Brain microvascular endothelial cell (primary cell): ENCODE data around the gene C1orf159.

ENCODE experiments used
- DNase-seq: peaks from one replicate; pipeline ENCODE4 v3.0.0-alpha.2; 2020
- H3K27ac ChIP-seq: fragments of 250-450 bp; sonication (Bioruptor Pico); 2 replicates; pipeline ENCODE4 v1.5.1; 2020; ENCODE audit warnings: mild to moderate bottlenecking, moderate library complexity
- H3K27me3 ChIP-seq: fragments of 250-450 bp; sonication (Bioruptor Pico); replicated peaks from 2 replicates; pipeline ENCODE4 v1.5.1; 2020; ENCODE audit warnings: mild to moderate bottlenecking
- H3K36me3 ChIP-seq: fragments of 250-450 bp; sonication (Bioruptor Pico); replicated peaks from 2 replicates; pipeline ENCODE4 v1.5.1; 2020; ENCODE audit warnings: mild to moderate bottlenecking
- H3K4me3 ChIP-seq: 2 replicates; pipeline ENCODE4 v1.5.1; 2011; ENCODE audit warnings: low read depth, mild to moderate bottlenecking, control low read depth, low read length, moderate library complexity
- in situ Hi-C: cut with HindIII; loops from 2 replicates; pipeline ENCODE4 v1.10.0; 2017; ENCODE audit warnings: low sequenced_read_pairs, low pct_ligation_motif_present
- TF ChIP-seq, protein P1 (sequence below): IDR thresholded peaks from 2 replicates; pipeline ENCODE4 v1.5.1; 2011; ENCODE audit warnings: low read depth, mild to moderate bottlenecking, moderate library complexity, low read length, control low read depth, inconsistent platforms; ENCODE audit errors: missing control alignments

Gene C1orf159

DNA sequence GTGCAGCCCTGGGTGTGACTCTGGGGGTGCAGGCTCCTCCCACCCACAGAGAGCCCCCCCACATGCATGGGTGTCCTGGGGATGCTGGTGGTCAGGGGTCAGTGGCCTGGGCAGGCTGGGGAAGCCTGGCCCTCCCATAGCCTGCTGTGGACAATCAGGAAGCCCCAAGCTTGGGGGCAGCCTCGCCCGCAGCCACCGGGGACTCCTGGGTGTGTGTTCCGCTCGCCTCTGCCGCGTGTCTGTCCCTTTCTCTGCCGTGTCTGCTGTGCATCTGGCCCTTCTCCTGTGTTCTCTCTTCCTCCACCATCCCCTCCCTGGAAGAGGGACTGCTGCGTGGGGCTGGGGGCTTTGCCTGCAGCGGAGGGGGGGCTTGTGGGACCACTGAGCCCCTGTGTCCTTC is 73.1 kb downstream of the C1orf159 start:
- no peak for DNase-seq
- H3K36me3 ChIP-seq: peaks cover 49% of the 10 kb centered on the region
- H3K27me3 ChIP-seq: no peaks in the 10 kb centered on the region
- no peak overlapping the region for H3K4me3 ChIP-seq
- H3K27ac ChIP-seq: no peak overlapping the region
- in situ Hi-C loops: no loop called here
- TF ChIP-seq, protein P1, sequence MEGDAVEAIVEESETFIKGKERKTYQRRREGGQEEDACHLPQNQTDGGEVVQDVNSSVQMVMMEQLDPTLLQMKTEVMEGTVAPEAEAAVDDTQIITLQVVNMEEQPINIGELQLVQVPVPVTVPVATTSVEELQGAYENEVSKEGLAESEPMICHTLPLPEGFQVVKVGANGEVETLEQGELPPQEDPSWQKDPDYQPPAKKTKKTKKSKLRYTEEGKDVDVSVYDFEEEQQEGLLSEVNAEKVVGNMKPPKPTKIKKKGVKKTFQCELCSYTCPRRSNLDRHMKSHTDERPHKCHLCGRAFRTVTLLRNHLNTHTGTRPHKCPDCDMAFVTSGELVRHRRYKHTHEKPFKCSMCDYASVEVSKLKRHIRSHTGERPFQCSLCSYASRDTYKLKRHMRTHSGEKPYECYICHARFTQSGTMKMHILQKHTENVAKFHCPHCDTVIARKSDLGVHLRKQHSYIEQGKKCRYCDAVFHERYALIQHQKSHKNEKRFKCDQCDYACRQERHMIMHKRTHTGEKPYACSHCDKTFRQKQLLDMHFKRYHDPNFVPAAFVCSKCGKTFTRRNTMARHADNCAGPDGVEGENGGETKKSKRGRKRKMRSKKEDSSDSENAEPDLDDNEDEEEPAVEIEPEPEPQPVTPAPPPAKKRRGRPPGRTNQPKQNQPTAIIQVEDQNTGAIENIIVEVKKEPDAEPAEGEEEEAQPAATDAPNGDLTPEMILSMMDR: no peak

DNA sequence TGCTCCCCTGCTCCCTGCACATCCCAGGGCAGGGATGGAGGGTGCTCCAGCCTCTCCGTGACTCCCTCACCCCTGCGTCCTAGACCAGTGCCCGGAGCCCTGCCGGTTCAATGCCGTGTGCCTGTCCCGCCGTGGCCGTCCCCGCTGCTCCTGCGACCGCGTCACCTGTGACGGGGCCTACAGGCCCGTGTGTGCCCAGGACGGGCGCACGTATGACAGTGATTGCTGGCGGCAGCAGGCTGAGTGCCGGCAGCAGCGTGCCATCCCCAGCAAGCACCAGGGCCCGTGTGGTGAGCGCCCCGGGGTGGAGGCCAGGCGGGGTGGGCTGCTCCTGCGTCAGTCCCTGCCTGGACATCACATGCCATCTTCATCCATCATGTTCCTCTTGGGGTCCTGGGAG is 74.0 kb downstream of the C1orf159 start:
- DNase-seq: no peak
- in situ Hi-C loops: no loop called here
- Histone ChIP-seq H3K36me3 (peaks cover 42% of the 10 kb centered on the region), H3K4me3 (no peak overlapping the region), H3K27me3 (no peaks in the 10 kb centered on the region), H3K27ac (no peak overlapping the region)
- TF ChIP-seq, protein P1: no peak

DNA sequence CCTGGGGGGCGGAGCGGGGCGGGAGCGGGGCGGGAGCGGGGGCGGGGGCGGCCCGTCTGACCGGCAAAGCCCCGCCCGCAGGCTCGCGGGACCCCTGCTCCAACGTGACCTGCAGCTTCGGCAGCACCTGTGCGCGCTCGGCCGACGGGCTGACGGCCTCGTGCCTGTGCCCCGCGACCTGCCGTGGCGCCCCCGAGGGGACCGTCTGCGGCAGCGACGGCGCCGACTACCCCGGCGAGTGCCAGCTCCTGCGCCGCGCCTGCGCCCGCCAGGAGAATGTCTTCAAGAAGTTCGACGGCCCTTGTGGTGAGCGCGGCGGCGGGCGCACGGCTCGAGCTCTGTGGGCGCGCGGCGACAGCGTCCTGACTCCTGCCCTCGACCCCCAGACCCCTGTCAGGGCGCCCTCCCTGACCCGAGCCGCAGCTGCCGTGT is 74.8 kb downstream of the C1orf159 start:
- Histone ChIP-seq H3K27me3 (no peaks in the 10 kb centered on the region), H3K4me3 (no peak overlapping the region), H3K36me3 (peaks cover 40% of the 10 kb centered on the region), H3K27ac (no peak overlapping the region)
- in situ Hi-C loops: no loop called here
- DNase-seq: no peak
- TF ChIP-seq, protein P1: no peak

DNA sequence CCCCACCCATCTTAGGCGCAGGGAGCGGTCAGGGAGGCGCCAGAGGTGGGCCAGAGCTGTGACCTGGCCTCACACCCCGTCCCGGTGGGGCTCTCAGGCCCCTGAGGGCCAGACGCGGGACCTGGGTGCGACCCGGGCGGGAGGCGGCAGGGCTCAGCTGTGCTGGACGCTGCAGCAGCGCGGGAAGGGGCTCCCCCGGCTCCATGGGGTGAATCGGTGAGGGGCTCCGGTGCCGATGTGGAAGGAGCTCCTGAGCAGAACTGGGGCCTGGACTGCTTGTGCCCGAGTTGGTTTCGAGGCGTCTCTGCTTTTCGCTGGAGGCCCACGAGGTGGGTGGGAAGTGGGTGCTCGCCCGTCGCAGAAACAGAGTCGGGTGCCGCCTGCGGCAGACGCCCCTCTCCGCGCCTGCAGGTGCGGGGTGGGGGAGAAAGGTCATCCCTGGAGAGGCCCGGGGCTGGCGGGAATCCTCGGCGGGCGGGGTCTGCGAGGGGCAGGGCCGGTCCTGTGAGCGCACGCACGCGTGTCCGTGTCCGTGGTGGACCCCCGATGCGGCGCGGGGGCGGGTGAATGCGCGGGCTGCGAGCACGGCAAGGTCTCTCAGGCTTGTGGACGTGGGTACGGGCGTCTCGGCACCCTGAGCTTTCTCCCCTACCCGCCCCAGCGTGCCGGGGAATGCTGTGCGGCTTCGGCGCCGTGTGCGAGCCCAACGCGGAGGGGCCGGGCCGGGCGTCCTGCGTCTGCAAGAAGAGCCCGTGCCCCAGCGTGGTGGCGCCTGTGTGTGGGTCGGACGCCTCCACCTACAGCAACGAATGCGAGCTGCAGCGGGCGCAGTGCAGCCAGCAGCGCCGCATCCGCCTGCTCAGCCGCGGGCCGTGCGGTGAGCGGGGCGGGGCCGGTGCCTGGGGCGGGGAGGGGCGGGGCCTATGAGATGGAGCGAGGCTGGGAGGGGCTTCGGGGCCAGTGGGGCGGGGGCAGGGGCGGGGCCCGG is 75.6 kb downstream of the C1orf159 start:
- H3K4me3 ChIP-seq: peak overlapping the region; percentile 43
- DNase-seq: peak; percentile 65
- H3K27ac ChIP-seq: no peak overlapping the region
- H3K27me3 ChIP-seq: no peaks in the 10 kb centered on the region
- in situ Hi-C loops: no loop called here
- peaks cover 37% of the 10 kb centered on the region for H3K36me3 ChIP-seq
- TF ChIP-seq, protein P1: peak; percentile 14

DNA sequence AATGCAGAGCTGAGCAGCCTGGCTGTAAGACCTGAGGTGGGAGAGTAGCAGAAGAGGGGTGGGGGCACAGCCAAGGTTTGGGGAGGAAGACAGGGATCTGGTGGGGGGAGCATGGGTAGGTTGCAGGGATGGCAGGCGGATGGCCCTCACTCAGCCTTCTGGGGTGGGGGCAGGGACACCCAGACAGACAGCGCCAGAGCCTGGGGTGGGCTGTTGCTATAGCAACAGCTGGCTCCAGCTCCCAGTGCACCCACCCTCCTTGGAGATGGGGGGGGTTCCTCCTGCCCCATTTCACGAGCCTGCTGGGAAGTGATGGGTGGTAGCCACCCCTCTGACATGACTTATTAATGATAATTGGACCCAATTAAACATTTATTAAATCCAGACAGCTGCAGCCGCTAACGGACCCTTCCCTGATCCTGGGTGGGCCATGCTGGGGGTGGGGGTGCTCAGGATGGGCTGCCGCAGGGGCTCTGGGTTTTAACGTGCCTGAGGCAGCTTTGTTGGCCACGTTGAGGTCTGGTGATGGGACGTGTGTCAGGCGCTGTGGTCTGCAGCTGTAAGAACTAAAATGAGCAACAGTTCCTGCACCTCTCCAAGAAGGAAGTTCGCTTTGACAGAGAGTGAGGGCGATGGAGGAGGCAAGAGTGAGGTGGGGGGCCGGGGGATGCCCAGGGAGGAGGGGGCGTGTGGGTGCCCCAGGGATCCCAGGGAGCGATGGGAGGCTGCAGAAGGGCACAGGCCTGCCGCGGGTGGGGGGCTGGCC is 76.6 kb downstream of the C1orf159 start:
- peaks cover 29% of the 10 kb centered on the region for H3K36me3 ChIP-seq
- H3K4me3 ChIP-seq: no peak overlapping the region
- no peaks in the 10 kb centered on the region for H3K27me3 ChIP-seq
- no peak overlapping the region for H3K27ac ChIP-seq
- TF ChIP-seq, protein P1: no peak
- DNase-seq: no peak
- in situ Hi-C loops: no loop called here
